ENCODE results near the gene GAS1.
A peak's percentile ranks its signal among the peaks of the same experiment; 100 is the strongest.

GAS1 gene

GRCh38 chr9:86965636-86966395 lies 18.5 kb upstream of the GAS1 start:
- DNase-seq, result no peak

DNA sequence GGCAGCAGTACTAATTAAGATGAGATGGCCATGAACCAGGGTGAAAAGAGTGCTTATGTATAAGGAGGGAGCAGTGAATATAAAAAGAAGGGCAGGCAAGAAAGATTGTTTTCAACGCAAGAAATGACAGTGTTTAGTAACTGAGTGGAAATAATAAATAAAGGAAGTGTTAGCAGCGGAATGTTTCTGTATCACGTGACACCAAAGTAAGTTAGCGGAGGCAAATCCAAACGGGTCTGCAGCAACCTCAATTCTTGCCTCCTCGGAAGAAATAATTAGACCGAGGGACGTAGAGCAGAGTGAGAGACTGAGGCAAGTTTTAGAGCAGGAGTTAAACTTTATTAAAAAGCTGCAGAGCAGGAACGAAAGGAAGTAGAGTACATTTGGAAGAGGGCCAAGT lies 15.4 kb upstream of the GAS1 start:
- no peak for DNase-seq

DNA sequence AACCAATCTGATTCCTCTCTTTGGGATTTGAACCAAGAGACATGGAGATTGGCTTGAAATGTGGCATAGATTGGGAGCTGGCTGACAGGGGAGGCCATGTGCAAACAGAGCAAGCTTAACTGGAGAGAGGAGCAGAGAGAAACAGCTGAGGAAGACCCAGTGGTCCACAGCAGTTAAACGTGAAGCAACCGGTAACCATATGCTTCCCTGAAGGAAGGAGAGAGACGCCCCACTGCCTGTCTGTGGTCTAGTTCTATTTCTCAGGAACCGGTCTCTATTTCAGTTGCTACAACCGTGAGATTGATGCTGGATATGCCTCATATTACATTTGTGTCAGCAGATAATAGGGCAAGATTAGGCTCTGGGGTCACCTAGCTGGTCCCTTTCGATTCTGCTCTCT lies 13.6 kb upstream of the GAS1 start:
- DNase-seq, result no peak

DNA sequence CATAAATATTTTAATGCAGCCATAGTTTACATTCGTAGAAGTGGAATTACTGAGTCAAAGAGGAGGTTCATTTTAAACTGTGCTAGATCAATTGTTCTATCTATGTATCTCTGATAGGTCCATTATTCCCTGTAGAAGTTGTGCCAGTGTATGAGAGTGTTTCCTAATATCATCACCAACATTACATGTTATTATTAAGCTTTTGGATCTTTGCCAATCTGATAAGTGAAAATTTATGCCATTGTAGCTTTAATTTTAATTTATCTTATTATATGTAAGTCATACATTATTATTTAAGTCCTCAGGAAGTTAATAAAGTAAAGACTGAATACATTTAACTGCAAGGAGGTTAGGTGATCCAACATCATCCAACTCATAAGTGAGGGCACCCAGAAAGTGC lies 10.9 kb upstream of the GAS1 start:
- no peak for DNase-seq

- DNase-seq, result no peak
Observed at GRCh38 chr9:86955561-86955960, 8.3 kb upstream of the GAS1 start.

DNA sequence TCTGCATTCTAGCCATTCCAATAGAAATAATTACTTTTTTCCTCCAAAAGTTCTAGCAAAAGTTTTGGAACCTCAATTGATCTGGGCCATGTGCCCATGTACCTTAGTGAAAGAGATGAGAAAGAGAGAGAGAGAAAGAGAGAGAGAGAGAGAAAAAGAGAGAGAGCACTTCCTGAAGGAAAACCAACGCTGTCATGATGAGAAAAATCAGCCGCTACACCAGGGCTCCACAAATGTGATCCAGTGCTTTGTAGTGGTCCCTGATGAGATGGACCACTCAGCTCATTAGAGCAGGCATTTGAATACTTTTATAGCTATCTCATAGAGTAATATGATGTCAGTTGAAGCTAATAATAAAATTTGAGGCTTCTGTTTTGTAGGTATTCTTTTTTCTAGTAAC lies 7.7 kb upstream of the GAS1 start:
- no peak for DNase-seq

GRCh38 chr9:86953181-86953580 lies 5.9 kb upstream of the GAS1 start:
- no peak for DNase-seq

GRCh38 chr9:86948074-86948929 lies 996 bp upstream of the GAS1 start:
- peak in 57 of 58 donors; percentile 20 to 88 (median 73) for DNase-seq

DNA sequence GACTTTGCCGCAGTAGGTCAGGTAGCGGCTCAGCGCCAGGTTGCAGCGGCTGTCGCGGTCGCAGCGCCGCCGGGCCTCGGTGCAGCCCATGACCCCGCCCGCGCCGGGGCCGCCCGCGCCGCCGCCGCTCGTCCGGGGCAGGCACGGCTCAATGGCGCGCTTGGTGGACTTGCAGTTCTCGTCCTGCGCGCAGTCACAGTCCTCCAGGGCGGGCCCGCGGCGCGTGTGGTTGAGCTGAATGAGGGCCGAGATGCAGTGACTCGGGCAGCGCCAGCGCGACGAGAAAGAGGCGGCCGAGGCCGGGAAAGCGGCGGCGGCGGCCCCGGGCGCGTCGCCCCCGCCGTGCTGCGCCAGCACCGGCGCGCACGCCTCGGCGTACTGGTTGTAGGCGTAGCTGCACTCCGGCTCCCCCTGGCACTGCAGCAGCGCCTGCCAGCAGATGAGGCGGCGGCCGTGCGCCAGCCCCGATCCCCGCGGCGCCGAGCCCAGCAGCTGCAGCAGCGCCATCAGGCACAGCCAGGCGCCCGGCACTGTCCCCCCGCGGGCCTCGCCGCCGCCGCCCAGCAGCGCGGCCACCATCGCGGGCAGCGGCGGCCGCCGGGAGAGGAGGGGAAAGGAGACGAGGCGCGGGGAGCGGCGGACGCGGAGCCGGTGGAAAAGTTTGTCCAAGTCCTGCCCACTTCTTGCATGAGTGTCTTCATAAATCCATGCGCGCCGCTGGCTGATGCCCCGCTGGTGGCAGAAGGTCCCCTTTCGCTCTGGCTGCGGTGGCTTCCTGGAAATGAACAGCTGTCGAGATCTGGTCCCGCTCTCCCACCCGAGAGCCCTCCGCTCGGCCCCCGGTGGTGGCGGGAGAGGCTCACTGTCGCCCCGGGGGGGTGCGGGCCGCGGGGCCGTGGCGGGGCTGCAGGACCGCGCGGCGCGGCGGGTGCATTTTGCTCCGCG lies 833 bp downstream of the GAS1 start:
- DNase-seq, result peak in 57 of 58 donors; percentile 36 to 90 (median 77)

- DNase-seq, result peak in 37 of 58 donors; percentile 31 to 81 (median 62)
Observed at GRCh38 chr9:86945728-86946200, 1.5 kb downstream of the GAS1 start.

DNA sequence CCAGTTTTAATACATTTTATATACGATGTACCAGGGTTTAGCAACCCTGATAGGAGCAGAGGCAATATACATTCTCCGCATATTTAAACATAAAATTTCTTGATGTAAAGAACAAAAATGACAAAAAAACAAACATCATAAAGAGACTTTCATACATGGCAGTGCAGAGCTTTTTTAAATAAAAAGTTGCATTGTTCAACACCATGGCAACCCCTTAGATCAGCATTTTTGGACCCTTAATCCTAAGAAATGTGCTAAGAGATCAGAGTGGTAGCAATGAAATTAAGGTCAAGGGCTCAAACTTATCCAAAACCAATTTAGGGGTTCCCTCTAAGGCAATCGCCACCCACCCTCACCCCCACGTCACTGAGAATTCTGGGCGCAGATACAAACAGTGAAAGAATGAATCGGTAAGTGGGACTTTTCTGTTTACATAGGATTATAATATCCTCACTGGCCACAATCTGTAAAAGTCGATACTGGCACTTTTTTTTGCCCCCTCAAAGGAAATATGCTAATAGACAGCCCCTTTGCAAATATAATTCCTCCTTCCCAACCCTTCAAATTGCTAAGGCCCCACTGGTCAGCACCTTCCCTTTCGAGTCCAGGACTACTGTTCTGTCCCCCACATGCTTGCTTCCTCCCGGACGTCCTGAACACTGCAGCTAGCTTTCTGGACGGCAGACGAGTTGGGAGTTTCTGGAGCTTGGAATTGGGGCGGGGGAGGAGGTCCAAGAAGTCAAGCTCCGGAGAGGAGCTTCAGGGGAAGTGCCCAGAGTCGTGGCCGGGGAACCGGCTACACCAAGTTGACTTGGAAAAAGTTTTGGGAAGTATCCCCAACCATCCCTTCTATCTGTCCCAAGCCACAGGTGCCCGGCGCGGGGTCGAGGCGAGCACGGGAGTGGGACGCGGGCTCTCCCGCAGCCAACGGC lies 2.2 kb downstream of the GAS1 start:
- peak in 8 of 58 donors; percentile 2 to 46 (median 30) for DNase-seq

DNA sequence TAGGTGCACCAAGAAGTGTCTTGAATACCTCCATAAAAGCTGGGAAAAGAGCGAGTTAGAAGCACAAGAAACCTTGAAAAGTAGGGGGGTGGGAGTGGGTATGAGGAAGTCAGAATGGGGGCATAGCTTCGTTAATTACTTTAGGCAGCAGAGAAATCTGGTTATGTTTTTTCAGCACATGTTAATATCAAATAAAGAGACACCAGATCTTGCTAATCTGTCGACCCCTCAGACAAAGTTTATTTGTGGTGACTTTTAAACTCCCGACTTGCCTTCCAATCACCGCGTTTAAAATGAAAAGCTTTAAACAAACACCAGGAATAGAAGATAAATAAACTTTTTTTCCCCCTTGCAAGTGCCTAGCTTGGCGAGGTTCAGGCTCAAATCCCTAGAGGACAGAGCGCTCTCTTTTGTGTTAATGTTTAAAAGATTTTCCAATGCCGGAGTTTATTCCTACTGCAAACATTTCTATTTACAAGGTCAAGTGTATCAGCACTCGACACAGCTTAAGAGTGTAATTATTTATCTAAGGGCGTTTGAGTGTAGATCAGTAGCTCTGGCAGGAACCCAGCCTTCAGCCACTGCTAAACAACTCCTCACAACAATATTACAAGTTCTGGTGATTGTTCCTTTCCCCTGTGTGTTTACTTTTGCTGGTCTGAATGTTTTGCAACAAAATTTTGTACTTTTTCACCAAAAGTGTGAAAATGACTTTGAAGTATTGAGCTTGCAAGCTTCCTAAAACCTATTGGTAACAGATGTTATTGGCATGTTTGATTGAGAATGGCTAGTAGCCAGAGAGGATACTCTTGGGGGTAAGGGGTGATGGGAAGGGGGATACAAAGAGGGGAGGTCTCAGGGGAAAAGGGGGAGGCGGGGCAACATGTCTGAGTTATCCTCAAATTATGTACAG lies 3.8 kb downstream of the GAS1 start:
- no peak for DNase-seq

- DNase-seq, result no peak
Observed at GRCh38 chr9:86942281-86943200, 4.8 kb downstream of the GAS1 start.

DNA sequence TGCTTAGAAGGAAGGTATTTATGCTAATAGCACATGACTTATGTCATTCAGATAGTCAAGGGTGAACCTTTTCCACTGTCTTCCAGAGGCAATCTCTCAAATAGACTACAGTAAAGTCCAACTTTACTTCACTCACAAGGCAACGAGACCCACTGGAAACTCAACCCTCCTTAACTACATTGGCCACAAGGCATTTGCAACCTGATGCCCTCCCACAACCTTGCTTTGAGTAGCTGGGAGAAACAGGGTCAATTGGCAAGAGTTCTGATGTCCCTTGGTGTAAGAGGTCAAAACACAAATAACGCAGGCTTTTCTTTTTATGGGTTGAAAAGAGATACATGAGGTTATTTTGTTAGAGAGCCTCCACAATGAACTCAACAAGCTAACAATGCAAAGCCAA lies 6.1 kb downstream of the GAS1 start:
- no peak for DNase-seq

DNA sequence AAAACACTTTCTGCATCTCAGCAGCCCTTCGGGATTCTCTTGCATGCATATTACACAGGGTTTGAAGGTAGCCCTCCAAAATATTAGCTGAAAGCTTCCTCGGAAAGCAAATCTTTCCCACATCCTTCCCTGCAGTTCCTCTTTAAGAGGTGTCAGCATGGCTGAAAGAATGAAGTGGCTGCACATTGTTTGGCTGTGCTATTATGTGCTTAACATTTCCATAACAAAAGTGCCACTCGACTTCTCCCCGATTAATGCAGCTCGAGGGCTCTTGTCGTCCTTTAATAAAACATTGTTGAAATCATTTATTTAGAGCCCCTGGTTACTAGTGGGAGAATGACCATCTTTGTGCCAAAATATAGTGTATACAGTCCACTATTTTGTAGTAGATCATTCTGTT lies 6.5 kb downstream of the GAS1 start:
- DNase-seq, result no peak

DNA sequence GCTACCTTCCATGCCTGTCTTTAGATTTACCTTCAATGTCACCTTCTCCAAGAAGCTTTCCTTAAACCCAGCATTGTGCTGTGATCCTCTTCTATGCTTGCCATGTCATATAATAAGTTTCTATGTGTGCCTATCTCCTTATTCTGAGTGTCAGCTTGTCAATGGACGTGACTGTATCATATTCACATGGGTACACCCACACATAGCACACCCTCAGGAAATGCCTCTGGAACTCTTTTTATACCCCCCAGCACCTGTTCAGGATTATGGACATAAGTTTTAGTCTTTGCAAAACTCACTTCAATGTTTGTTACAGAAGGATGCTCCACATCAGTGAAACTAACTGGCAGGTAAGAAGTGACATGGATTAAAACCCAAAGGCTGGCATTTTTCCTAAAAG lies 7.4 kb downstream of the GAS1 start:
- DNase-seq, result no peak

DNA sequence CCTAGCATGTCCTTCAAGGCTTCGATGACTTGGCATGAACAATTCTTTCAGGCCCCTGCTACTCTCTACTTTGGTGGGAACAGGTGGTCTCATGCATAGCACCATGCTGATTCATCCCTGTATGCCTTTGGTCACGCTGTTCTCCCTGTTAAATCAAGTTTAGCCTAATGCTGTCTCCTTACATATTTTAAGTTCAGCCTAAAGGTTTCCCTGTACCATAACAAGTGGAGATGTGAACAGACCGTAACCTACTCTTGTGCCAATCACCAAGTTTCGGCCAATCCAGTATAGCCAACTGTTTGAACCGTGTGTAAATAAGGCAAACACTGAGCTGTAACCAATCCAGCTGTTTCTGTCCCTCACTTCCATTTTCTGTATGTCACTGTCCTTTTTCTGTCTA lies 8.0 kb downstream of the GAS1 start:
- DNase-seq, result no peak

GRCh38 chr9:86938780-86939179 lies 8.5 kb downstream of the GAS1 start:
- no peak for DNase-seq

Measured in anterior cingulate cortex (tissue), 58 donors.